HEK293 (cell line): Measurements from ENCODE around the gene ABLIM2.

Experiments
- KLF9 ChIP-seq: fragments of 450-650 bp; formaldehyde crosslinking; IDR thresholded peaks from 2 replicates; pipeline ENCODE4 v1.5.1; 2016; ENCODE audit warnings: missing biosample characterization, missing genetic modification characterization, low read depth
- SCRT1 ChIP-seq: fragments of 450-650 bp; formaldehyde crosslinking; IDR thresholded peaks from 2 replicates; pipeline ENCODE4 v1.5.1; 2016; ENCODE audit warnings: missing biosample characterization, missing genetic modification characterization, borderline replicate concordance
- ZFP69B ChIP-seq: fragments of 450-650 bp; formaldehyde crosslinking; IDR thresholded peaks from 2 replicates; pipeline ENCODE4 v1.5.1; 2016; ENCODE audit warnings: missing biosample characterization, missing genetic modification characterization
- ZNF169 ChIP-seq: fragments of 450-650 bp; formaldehyde crosslinking; IDR thresholded peaks from 2 replicates; pipeline ENCODE4 v1.5.1; 2016; ENCODE audit warnings: missing biosample characterization, missing genetic modification characterization
- ZNF266 ChIP-seq: fragments of 450-650 bp; formaldehyde crosslinking; IDR thresholded peaks from 2 replicates; pipeline ENCODE4 v1.5.1; 2016; ENCODE audit warnings: missing biosample characterization, missing genetic modification characterization, low read depth
- ZNF274 ChIP-seq, 2 experiments: fragments of 200-500 bp in 1 of 2; fragments of 450-650 bp in 1 of 2; sonication (Bioruptor generic) in 1 of 2; formaldehyde crosslinking in 1 of 2; IDR thresholded peaks; 2 replicates each; pipeline versions ENCODE4 v1.5.1 to v1.6.1; 2014 to 2016; ENCODE audit warnings: borderline replicate concordance in 1 of 2, inconsistent platforms in 1 of 2, low read length in 1 of 2, missing biosample characterization in 1 of 2, missing genetic modification characterization in 1 of 2
- ZNF341 ChIP-seq: fragments of 450-650 bp; formaldehyde crosslinking; IDR thresholded peaks from 2 replicates; pipeline ENCODE4; 2016; ENCODE audit warnings: low read depth, missing biosample characterization, missing genetic modification characterization
- ZNF596 ChIP-seq: fragments of 450-650 bp; IDR thresholded peaks from 2 replicates; pipeline ENCODE4 v1.5.0; 2018; ENCODE audit warnings: missing biosample characterization, mild to moderate bottlenecking, missing genetic modification characterization, moderate library complexity
- TF ChIP-seq, protein P1 (sequence below): fragments of 450-650 bp; formaldehyde crosslinking; IDR thresholded peaks from 2 replicates; pipeline ENCODE4 v1.5.1; 2017; ENCODE audit warnings: missing biosample characterization, missing genetic modification characterization
- TF ChIP-seq, protein P2 (sequence below): fragments of 450-650 bp; formaldehyde crosslinking; IDR thresholded peaks from 2 replicates; pipeline ENCODE4 v1.5.1; 2016; ENCODE audit warnings: missing biosample characterization, missing genetic modification characterization
- TF ChIP-seq, protein P3 (sequence below): fragments of 450-650 bp; formaldehyde crosslinking; IDR thresholded peaks from 2 replicates; pipeline ENCODE4 v1.5.1; 2016; ENCODE audit warnings: missing biosample characterization, missing genetic modification characterization
- TF ChIP-seq, protein P4 (sequence below): fragments of 450-650 bp; formaldehyde crosslinking; IDR thresholded peaks from 2 replicates; pipeline ENCODE4 v1.5.1; 2016; ENCODE audit warnings: missing biosample characterization, missing genetic modification characterization
- TF ChIP-seq, protein P5 (sequence below): fragments of 450-650 bp; formaldehyde crosslinking; IDR thresholded peaks from 2 replicates; pipeline ENCODE4 v1.5.1; 2017; ENCODE audit warnings: missing biosample characterization, missing genetic modification characterization
- TF ChIP-seq, protein P6 (sequence below): fragments of 450-650 bp; formaldehyde crosslinking; IDR thresholded peaks from 2 replicates; pipeline ENCODE4 v1.5.1; 2016; ENCODE audit warnings: missing biosample characterization, missing genetic modification characterization

DNA sequence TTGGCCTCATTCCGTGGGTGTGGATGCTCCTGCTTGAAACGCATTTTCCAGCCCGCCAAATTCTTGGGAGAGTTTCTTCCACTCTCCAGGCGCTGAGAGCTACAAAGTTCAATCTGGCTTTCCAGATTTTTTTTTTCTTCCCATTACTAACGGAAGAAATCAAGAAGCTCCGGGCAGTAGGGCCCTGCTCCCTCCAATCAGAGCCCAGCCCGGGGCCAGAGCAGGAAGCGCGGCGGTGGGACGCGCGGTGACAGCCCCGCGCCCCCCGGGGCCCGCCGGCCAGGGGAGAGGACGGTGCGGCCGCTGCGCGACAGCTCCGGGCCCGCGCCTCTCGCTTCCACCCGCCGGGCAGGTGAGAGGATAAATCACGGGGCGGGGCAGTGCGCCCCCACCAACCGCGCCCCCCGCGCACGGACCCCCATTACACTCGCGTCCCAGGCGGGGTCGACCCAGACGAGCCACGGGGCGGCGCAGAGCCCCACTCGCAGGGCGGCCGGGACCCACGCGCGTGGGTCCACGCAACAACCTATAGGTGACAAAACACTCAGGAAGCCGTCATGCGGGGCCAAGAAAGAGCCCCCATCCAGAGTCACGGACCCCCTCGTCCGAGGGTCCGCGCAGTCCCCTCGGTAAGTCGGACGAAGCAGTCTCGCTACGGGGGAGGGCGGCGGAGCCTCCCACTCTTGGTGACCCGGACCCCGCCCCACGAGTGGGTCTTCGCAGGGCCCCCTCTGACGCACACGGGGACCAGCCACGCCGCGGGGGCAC lies 219.8 kb downstream of the ABLIM2 start:
- TF ChIP-seq ZNF169 (tag by site-specific recombination) (no peak), ZNF274 (IDR thresholded peaks at IDR 0.05; ENCODE audit: low read length) (no peak), ZNF274 (tag by site-specific recombination; IDR thresholded peaks at IDR 0.05; ENCODE audit: borderline replicate concordance) (no peak), SCRT1 (tag by site-specific recombination) (no peak), ZNF596 (tag by site-specific recombination) (no peak), KLF9 (tag by site-specific recombination) (no peak), ZNF341 (tag by site-specific recombination) (no peak), ZFP69B (tag by site-specific recombination) (no peak), ZNF266 (tag by site-specific recombination) (no peak)
- TF ChIP-seq, protein P1, sequence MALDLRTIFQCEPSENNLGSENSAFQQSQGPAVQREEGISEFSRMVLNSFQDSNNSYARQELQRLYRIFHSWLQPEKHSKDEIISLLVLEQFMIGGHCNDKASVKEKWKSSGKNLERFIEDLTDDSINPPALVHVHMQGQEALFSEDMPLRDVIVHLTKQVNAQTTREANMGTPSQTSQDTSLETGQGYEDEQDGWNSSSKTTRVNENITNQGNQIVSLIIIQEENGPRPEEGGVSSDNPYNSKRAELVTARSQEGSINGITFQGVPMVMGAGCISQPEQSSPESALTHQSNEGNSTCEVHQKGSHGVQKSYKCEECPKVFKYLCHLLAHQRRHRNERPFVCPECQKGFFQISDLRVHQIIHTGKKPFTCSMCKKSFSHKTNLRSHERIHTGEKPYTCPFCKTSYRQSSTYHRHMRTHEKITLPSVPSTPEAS (tag by site-specific recombination), result no peak
- TF ChIP-seq, protein P2, sequence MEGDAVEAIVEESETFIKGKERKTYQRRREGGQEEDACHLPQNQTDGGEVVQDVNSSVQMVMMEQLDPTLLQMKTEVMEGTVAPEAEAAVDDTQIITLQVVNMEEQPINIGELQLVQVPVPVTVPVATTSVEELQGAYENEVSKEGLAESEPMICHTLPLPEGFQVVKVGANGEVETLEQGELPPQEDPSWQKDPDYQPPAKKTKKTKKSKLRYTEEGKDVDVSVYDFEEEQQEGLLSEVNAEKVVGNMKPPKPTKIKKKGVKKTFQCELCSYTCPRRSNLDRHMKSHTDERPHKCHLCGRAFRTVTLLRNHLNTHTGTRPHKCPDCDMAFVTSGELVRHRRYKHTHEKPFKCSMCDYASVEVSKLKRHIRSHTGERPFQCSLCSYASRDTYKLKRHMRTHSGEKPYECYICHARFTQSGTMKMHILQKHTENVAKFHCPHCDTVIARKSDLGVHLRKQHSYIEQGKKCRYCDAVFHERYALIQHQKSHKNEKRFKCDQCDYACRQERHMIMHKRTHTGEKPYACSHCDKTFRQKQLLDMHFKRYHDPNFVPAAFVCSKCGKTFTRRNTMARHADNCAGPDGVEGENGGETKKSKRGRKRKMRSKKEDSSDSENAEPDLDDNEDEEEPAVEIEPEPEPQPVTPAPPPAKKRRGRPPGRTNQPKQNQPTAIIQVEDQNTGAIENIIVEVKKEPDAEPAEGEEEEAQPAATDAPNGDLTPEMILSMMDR (tag by site-specific recombination), result no peak; the same call in 1 of the 2 replicates
- TF ChIP-seq, protein P3, sequence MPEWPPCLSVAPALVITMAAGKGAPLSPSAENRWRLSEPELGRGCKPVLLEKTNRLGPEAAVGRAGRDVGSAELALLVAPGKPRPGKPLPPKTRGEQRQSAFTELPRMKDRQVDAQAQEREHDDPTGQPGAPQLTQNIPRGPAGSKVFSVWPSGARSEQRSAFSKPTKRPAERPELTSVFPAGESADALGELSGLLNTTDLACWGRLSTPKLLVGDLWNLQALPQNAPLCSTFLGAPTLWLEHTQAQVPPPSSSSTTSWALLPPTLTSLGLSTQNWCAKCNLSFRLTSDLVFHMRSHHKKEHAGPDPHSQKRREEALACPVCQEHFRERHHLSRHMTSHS (tag by site-specific recombination), result no peak
- TF ChIP-seq, protein P4, sequence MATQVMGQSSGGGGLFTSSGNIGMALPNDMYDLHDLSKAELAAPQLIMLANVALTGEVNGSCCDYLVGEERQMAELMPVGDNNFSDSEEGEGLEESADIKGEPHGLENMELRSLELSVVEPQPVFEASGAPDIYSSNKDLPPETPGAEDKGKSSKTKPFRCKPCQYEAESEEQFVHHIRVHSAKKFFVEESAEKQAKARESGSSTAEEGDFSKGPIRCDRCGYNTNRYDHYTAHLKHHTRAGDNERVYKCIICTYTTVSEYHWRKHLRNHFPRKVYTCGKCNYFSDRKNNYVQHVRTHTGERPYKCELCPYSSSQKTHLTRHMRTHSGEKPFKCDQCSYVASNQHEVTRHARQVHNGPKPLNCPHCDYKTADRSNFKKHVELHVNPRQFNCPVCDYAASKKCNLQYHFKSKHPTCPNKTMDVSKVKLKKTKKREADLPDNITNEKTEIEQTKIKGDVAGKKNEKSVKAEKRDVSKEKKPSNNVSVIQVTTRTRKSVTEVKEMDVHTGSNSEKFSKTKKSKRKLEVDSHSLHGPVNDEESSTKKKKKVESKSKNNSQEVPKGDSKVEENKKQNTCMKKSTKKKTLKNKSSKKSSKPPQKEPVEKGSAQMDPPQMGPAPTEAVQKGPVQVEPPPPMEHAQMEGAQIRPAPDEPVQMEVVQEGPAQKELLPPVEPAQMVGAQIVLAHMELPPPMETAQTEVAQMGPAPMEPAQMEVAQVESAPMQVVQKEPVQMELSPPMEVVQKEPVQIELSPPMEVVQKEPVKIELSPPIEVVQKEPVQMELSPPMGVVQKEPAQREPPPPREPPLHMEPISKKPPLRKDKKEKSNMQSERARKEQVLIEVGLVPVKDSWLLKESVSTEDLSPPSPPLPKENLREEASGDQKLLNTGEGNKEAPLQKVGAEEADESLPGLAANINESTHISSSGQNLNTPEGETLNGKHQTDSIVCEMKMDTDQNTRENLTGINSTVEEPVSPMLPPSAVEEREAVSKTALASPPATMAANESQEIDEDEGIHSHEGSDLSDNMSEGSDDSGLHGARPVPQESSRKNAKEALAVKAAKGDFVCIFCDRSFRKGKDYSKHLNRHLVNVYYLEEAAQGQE (tag by site-specific recombination), result no peak
- TF ChIP-seq, protein P5, sequence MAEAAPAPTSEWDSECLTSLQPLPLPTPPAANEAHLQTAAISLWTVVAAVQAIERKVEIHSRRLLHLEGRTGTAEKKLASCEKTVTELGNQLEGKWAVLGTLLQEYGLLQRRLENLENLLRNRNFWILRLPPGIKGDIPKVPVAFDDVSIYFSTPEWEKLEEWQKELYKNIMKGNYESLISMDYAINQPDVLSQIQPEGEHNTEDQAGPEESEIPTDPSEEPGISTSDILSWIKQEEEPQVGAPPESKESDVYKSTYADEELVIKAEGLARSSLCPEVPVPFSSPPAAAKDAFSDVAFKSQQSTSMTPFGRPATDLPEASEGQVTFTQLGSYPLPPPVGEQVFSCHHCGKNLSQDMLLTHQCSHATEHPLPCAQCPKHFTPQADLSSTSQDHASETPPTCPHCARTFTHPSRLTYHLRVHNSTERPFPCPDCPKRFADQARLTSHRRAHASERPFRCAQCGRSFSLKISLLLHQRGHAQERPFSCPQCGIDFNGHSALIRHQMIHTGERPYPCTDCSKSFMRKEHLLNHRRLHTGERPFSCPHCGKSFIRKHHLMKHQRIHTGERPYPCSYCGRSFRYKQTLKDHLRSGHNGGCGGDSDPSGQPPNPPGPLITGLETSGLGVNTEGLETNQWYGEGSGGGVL, result no peak
- TF ChIP-seq, protein P6, sequence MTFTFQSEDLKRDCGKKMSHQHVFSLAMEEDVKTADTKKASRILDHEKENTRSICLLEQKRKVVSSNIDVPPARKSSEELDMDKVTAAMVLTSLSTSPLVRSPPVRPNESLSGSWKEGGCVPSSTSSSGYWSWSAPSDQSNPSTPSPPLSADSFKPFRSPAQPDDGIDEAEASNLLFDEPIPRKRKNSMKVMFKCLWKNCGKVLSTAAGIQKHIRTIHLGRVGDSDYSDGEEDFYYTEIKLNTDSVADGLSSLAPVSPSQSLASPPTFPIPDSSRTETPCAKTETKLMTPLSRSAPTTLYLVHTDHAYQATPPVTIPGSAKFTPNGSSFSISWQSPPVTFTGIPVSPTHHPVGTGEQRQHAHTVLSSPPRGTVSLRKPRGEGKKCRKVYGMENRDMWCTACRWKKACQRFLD (tag by site-specific recombination), result no peak
